Liver (tissue), 9 donors: Measurements from ENCODE around the gene EXOC6B. TPM values are rescaled to one million over a fixed set of nuclear protein-coding genes. Genes with fewer than 3 reads are reported as not detected.

Experiments used
- DNase-seq: peaks from one replicate; pipeline ENCODE4 v3.0.0-alpha.2; 2017; ENCODE audit warnings: low spot score
- H3K27ac ChIP-seq, 2 donors: one replicate each; pipeline ENCODE4 v1.7.0; 2013; ENCODE audit warnings: inconsistent platforms in 2 of 2, low read length in 2 of 2, control low read depth in 1 of 2, low read depth in 1 of 2, mild to moderate bottlenecking in 1 of 2
- H3K27me3 ChIP-seq, 4 donors: one replicate each; pipeline versions ENCODE4 v1.6.1 to v1.7.0; 2013; ENCODE audit warnings: low read length in 3 of 4, inconsistent platforms in 1 of 4, mild to moderate bottlenecking in 1 of 4, moderate library complexity in 1 of 4; ENCODE audit not compliant: control insufficient read depth in 4 of 4, insufficient read depth in 4 of 4
- H3K36me3 ChIP-seq, 4 donors: one replicate each; pipeline versions ENCODE4 v1.6.1 to v1.7.0; 2013; ENCODE audit warnings: low read length in 3 of 4, mild to moderate bottlenecking in 3 of 4, low read depth in 1 of 4, moderate library complexity in 1 of 4; ENCODE audit not compliant: control insufficient read depth in 4 of 4, insufficient read depth in 3 of 4
- H3K4me1 ChIP-seq, 4 donors: one replicate each; pipeline versions ENCODE4 v1.6.1 to v1.7.0; 2013; ENCODE audit warnings: low read length in 3 of 4, mild to moderate bottlenecking in 3 of 4, moderate library complexity in 1 of 4; ENCODE audit not compliant: control insufficient read depth in 4 of 4, insufficient read depth in 4 of 4
- H3K4me3 ChIP-seq, 3 donors: one replicate each; pipeline versions ENCODE4 v1.6.1 to v1.7.0; 2013; ENCODE audit warnings: low read length in 3 of 3, control low read depth in 1 of 3, low read depth in 1 of 3, mild to moderate bottlenecking in 1 of 3
- H3K9ac ChIP-seq, 2 donors: one replicate each; pipeline ENCODE4 v1.7.0; 2013; ENCODE audit warnings: low read length in 2 of 2, mild to moderate bottlenecking in 2 of 2, moderate library complexity in 2 of 2, control low read depth in 1 of 2, low read depth in 1 of 2
- H3K9me3 ChIP-seq, 4 donors: one replicate each; pipeline versions ENCODE4 v1.6.1 to v1.7.0; 2013; ENCODE audit warnings: low read length in 3 of 4; ENCODE audit not compliant: control insufficient read depth in 4 of 4
- EGR1 ChIP-seq, 2 donors: IDR thresholded peaks; 2 replicates each; pipeline ENCODE4 v1.6.1; 2016 to 2018; ENCODE audit warnings: antibody characterized with exemption in 2 of 2, low read depth in 2 of 2
- FOXA1 ChIP-seq: IDR thresholded peaks from 2 replicates; pipeline ENCODE4 v1.6.1; 2016; ENCODE audit warnings: antibody characterized with exemption
- FOXA2 ChIP-seq: IDR thresholded peaks from 2 replicates; pipeline ENCODE4 v1.6.1; 2016; ENCODE audit warnings: antibody characterized with exemption
- GABPA ChIP-seq, 2 donors: IDR thresholded peaks in 1 of 2; conservative IDR thresholded peaks in 1 of 2; 2 replicates each; pipeline ENCODE4 v1.6.1; 2016; ENCODE audit warnings: antibody characterized with exemption in 2 of 2, mild to moderate bottlenecking in 1 of 2, moderate library complexity in 1 of 2
- HNF4A ChIP-seq, 2 donors: conservative IDR thresholded peaks; 2 replicates each; pipeline ENCODE4 v1.6.1; 2016; ENCODE audit warnings: antibody characterized with exemption in 2 of 2, mild to moderate bottlenecking in 2 of 2
- HNF4G ChIP-seq: IDR thresholded peaks from 2 replicates; pipeline ENCODE4 v1.6.1; 2016; ENCODE audit warnings: antibody characterized with exemption
- JUND ChIP-seq, 2 donors: IDR thresholded peaks; 2 replicates each; pipeline ENCODE4 v1.6.1; 2016; ENCODE audit warnings: antibody characterized with exemption in 2 of 2
- NR2F2 ChIP-seq: IDR thresholded peaks from 2 replicates; pipeline ENCODE4 v1.6.1; 2016; ENCODE audit warnings: antibody characterized with exemption
- RAD21 ChIP-seq, 2 donors: IDR thresholded peaks; 2 replicates each; pipeline ENCODE4 v1.6.1; 2016; ENCODE audit warnings: antibody characterized with exemption in 2 of 2, mild to moderate bottlenecking in 2 of 2
- RXRA ChIP-seq, 2 donors: IDR thresholded peaks; 2 replicates each; pipeline ENCODE4 v1.6.1; 2017 to 2018; ENCODE audit warnings: antibody characterized with exemption in 2 of 2, mild to moderate bottlenecking in 1 of 2
- SP1 ChIP-seq: IDR thresholded peaks from 2 replicates; pipeline ENCODE4 v1.6.1; 2018; ENCODE audit warnings: antibody characterized with exemption, mild to moderate bottlenecking
- TAF1 ChIP-seq: conservative IDR thresholded peaks from 2 replicates; pipeline ENCODE4 v1.6.1; 2016; ENCODE audit warnings: antibody characterized with exemption, mild to moderate bottlenecking
- YY1 ChIP-seq: IDR thresholded peaks from 2 replicates; pipeline ENCODE4 v1.6.1; 2016; ENCODE audit warnings: antibody characterized with exemption, mild to moderate bottlenecking
- WGBS: extraction: QIAGEN DNeasy Blood & Tissue Kit; methylation state at CpG from one replicate; pipeline ENCODE4 v1.1.7; 2013; 5-methylcytosine and 5-hydroxymethylcytosine counted together
- polyA plus RNA-seq, 2 donors: library from polyadenylated mRNA; stranded (reverse) in 1 of 2; unstranded in 1 of 2; fragments of 200-250 nt in 1 of 2; fragments of >200 nt in 1 of 2; fragmentation: Nextera tagmentation in 1 of 2; extraction: Ambion mirVana in 1 of 2; gene quantifications; one replicate each; pipeline versions ENCODE4 v1.2.1 to v1.2.3, GENCODE V29; 2013 to 2015
- total RNA-seq, 2 donors: library from RNA; depleted of rRNA; stranded (reverse); fragments of >200 nt; gene quantifications; one replicate each; pipeline ENCODE4 v1.2.3, GENCODE V29; 2014
- TF ChIP-seq, protein P1 (sequence below): IDR thresholded peaks from 2 replicates; pipeline ENCODE4 v1.6.1; 2016; ENCODE audit warnings: antibody characterized with exemption
- TF ChIP-seq, protein P2 (sequence below): IDR thresholded peaks from 2 replicates; pipeline ENCODE4 v1.6.1; 2016; ENCODE audit warnings: antibody characterized with exemption
- TF ChIP-seq, protein P3 (sequence below): fragments of 150-350 bp; IDR thresholded peaks from 2 replicates; pipeline ENCODE4 v1.5.1; 2017; ENCODE audit warnings: improper control_type of control experiment, low read depth, low read length; ENCODE audit not compliant: missing input control
- TF ChIP-seq, protein P4 (sequence below): IDR thresholded peaks from 2 replicates; pipeline ENCODE4 v1.6.1; 2016; ENCODE audit warnings: antibody characterized with exemption, mild to moderate bottlenecking
- TF ChIP-seq, protein P5 (sequence below): IDR thresholded peaks from 2 replicates; pipeline ENCODE4 v1.6.1; 2016; ENCODE audit warnings: antibody characterized with exemption
- donor health status: healthy.
- donor health status: healthy.
- donor health status: healthy.
- donor health status: healthy.
- donor health status: healthy.

EXOC6B gene
- total and polyA plus RNA-seq, 4 donors, result 1.7 to 9.5 (median 5.5) TPM

DNA sequence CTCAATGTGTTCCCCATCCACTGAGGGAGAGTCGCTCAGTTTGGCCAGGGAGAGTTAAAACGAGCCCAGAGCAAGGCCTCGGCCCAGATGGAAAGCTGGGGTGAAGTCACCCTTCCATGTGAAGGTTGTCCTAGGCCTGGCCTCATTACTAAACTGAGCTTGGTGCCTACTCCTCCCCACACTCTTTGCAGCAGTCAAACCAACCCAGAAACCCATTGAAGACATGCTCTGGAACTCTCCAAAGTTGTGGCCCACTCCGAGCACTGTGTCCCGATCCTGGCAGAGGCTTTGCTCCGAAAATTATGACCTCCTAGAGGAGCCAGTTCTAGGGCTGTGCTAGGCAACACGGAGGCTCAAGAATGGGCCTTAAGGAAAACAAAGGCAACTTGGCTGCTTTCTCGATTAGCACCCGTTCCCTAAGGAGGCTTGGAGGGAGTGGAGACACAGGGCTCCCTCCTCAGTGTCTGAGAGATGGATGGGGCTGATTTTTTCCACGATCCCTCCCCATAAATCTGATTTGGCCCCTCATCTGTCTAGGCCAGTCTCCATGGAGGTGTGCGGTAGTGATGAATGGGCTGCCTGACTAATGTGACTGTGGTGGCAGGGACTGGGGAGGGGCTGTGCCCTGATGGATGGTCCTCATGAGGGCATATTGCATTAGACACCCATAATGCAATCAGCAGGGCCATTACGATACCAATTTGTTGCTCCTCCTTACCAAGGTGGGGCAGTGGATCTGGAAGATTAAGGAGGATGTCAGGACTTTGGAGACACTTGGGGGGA is 666.4 kb downstream of the EXOC6B start:
- 93% methylated on average over 12 of the region's 12 CpGs for WGBS
- Histone ChIP-seq H3K9me3 (no peaks in the 10 kb centered on the region), H3K4me3 (no peak overlapping the region), H3K27ac (no peak overlapping the region), H3K36me3 (no peaks in the 10 kb centered on the region), H3K4me1 (no peaks in the 10 kb centered on the region), H3K9ac (no peak overlapping the region), H3K27me3 (peaks cover 0 to 3% (median 0%) of the 10 kb centered on the region in 4 donors)
- DNase-seq, result no peak
- TF ChIP-seq TAF1 (no peak), HNF4A (conservative IDR thresholded peaks at IDR 0.05) (no peak), YY1 (no peak), FOXA2 (no peak), FOXA1 (no peak), SP1 (no peak)
- TF ChIP-seq, protein P1, sequence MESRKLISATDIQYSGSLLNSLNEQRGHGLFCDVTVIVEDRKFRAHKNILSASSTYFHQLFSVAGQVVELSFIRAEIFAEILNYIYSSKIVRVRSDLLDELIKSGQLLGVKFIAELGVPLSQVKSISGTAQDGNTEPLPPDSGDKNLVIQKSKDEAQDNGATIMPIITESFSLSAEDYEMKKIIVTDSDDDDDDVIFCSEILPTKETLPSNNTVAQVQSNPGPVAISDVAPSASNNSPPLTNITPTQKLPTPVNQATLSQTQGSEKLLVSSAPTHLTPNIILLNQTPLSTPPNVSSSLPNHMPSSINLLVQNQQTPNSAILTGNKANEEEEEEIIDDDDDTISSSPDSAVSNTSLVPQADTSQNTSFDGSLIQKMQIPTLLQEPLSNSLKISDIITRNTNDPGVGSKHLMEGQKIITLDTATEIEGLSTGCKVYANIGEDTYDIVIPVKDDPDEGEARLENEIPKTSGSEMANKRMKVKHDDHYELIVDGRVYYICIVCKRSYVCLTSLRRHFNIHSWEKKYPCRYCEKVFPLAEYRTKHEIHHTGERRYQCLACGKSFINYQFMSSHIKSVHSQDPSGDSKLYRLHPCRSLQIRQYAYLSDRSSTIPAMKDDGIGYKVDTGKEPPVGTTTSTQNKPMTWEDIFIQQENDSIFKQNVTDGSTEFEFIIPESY, result no peak

DNA sequence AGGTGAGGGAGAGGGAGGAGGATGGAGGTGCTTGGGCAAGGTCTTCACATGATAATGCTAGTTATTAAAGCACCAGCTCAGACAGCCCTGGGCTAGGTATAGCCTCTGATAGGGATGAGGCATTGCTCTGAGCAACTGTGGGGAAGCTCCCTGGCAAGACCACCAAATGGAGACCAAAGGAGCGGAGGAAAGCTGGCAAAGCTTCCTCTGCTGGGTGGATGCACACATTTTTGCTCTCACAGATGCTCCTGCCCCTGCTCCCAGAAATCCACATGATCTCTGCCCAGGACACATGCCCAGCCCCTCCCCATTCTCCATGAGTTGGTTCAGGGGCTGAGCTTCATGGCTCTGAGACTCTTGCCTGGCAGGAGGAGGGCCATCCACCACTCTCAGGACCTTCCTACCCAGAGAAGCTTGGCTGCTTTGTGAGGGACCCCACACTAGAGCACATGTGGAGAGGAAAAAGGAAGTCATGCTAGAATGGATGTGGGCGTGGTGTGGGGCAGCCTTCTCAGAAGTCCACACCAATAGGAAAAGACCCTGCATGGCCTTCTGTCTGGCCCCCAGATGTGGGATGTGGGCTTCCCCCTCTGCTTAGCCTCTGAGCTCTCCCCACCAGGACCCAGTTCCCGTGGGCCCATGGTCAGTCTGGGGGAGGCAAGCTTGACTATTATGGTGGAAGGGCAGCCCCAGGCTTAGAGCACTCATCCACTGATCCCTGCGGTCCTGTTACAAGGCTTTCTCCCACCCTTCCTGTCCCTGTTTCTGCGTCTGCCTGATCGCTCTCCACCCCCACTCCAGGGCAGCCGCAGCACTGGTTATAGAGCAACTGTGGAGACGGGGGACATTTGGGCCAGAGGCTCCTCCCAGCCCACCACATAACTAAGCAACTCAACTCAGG is 667.7 kb downstream of the EXOC6B start:
- no peak overlapping the region for H3K4me3 ChIP-seq
- H3K27me3 ChIP-seq, result peaks cover 0 to 3% (median 0%) of the 10 kb centered on the region in 4 donors
- H3K4me1 ChIP-seq, result no peaks in the 10 kb centered on the region
- H3K27ac ChIP-seq, result no peak overlapping the region
- no peak overlapping the region for H3K9ac ChIP-seq
- WGBS, result 85% methylated on average over 8 of the region's 8 CpGs
- H3K9me3 ChIP-seq, result no peaks in the 10 kb centered on the region
- no peak for TF ChIP-seq TAF1
- TF ChIP-seq FOXA2, result no peak
- no peak for TF ChIP-seq SP1
- TF ChIP-seq RXRA (IDR thresholded peaks at IDR 0.05), result no peak
- TF ChIP-seq JUND (IDR thresholded peaks at IDR 0.05), result no peak
- no peak for TF ChIP-seq GABPA (IDR thresholded peaks at IDR 0.05 in 1 of 2, conservative IDR thresholded peaks at IDR 0.05 in 1 of 2)
- TF ChIP-seq, protein P1, result no peak
- no peak for TF ChIP-seq EGR1 (IDR thresholded peaks at IDR 0.05; ENCODE audit: low read depth in 2 of 2)
- no peak for TF ChIP-seq FOXA1
- TF ChIP-seq, protein P2, sequence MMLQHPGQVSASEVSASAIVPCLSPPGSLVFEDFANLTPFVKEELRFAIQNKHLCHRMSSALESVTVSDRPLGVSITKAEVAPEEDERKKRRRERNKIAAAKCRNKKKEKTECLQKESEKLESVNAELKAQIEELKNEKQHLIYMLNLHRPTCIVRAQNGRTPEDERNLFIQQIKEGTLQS, result no peak
- TF ChIP-seq RAD21 (IDR thresholded peaks at IDR 0.05), result no peak
- TF ChIP-seq, protein P3, sequence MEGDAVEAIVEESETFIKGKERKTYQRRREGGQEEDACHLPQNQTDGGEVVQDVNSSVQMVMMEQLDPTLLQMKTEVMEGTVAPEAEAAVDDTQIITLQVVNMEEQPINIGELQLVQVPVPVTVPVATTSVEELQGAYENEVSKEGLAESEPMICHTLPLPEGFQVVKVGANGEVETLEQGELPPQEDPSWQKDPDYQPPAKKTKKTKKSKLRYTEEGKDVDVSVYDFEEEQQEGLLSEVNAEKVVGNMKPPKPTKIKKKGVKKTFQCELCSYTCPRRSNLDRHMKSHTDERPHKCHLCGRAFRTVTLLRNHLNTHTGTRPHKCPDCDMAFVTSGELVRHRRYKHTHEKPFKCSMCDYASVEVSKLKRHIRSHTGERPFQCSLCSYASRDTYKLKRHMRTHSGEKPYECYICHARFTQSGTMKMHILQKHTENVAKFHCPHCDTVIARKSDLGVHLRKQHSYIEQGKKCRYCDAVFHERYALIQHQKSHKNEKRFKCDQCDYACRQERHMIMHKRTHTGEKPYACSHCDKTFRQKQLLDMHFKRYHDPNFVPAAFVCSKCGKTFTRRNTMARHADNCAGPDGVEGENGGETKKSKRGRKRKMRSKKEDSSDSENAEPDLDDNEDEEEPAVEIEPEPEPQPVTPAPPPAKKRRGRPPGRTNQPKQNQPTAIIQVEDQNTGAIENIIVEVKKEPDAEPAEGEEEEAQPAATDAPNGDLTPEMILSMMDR, result no peak
- TF ChIP-seq HNF4G, result no peak
- no peak for TF ChIP-seq YY1
- no peak for TF ChIP-seq NR2F2
- TF ChIP-seq, protein P4, sequence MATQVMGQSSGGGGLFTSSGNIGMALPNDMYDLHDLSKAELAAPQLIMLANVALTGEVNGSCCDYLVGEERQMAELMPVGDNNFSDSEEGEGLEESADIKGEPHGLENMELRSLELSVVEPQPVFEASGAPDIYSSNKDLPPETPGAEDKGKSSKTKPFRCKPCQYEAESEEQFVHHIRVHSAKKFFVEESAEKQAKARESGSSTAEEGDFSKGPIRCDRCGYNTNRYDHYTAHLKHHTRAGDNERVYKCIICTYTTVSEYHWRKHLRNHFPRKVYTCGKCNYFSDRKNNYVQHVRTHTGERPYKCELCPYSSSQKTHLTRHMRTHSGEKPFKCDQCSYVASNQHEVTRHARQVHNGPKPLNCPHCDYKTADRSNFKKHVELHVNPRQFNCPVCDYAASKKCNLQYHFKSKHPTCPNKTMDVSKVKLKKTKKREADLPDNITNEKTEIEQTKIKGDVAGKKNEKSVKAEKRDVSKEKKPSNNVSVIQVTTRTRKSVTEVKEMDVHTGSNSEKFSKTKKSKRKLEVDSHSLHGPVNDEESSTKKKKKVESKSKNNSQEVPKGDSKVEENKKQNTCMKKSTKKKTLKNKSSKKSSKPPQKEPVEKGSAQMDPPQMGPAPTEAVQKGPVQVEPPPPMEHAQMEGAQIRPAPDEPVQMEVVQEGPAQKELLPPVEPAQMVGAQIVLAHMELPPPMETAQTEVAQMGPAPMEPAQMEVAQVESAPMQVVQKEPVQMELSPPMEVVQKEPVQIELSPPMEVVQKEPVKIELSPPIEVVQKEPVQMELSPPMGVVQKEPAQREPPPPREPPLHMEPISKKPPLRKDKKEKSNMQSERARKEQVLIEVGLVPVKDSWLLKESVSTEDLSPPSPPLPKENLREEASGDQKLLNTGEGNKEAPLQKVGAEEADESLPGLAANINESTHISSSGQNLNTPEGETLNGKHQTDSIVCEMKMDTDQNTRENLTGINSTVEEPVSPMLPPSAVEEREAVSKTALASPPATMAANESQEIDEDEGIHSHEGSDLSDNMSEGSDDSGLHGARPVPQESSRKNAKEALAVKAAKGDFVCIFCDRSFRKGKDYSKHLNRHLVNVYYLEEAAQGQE, result no peak
- TF ChIP-seq HNF4A (conservative IDR thresholded peaks at IDR 0.05), result no peak
- TF ChIP-seq, protein P5, sequence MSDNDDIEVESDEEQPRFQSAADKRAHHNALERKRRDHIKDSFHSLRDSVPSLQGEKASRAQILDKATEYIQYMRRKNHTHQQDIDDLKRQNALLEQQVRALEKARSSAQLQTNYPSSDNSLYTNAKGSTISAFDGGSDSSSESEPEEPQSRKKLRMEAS, result no peak
- H3K36me3 ChIP-seq, result no peaks in the 10 kb centered on the region
- DNase-seq, result no peak
